NT2/D1 (cell line): ENCODE data around the gene SOS2.

Experiments used
- YY1 ChIP-seq: IDR thresholded peaks from 2 replicates; pipeline ENCODE4 v1.6.1; 2011; ENCODE audit not compliant: insufficient read length, insufficient read depth
- ZNF274 ChIP-seq: IDR thresholded peaks from 2 replicates; pipeline ENCODE4 v1.6.1; 2011; ENCODE audit warnings: mild to moderate bottlenecking, low read depth, low read length

- TF ChIP-seq YY1: no peak
- TF ChIP-seq ZNF274: no peak
These were observed 59.5 kb downstream of the SOS2 start for GRCh38 chr14:50171895-50172294.
